Motor neuron (in vitro differentiated cells): ENCODE data around the gene OR3A1. TPM values are rescaled to one million over a fixed set of nuclear protein-coding genes. Genes with fewer than 3 reads are reported as not detected.
"Not testable (repeated sequence)": the region's sequence is repeated elsewhere in the genome, so short reads cannot be mapped to it uniquely, and the experiment has no call there.

Experiments
- ATAC-seq, 8 experiments: fragments of 200-7000 bp; cut with Tn5 transposase; replicated peaks in 6 of 8; 2 replicates each; pipeline ENCODE4 v1.8.0; 2021; ENCODE audit warnings: mild to moderate bottlenecking in 8 of 8, moderate library complexity in 8 of 8
- H3K27ac ChIP-seq, 2 donors: fragments of 250-450 bp; sonication (Bioruptor Pico); 2 replicates each; pipeline ENCODE4 v1.9.0; 2021; ENCODE audit warnings: antibody characterized with exemption in 2 of 2, mild to moderate bottlenecking in 2 of 2, moderate library complexity in 1 of 2
- H3K4me1 ChIP-seq, 2 donors: fragments of 250-450 bp; sonication (Bioruptor Pico); replicated peaks in 1 of 2; 2 replicates each; pipeline ENCODE4 v1.6.1; 2021; ENCODE audit warnings: antibody characterized with exemption in 2 of 2, mild to moderate bottlenecking in 2 of 2, moderate library complexity in 1 of 2
- H3K4me3 ChIP-seq, 5 donors: fragments of 250-450 bp; sonication (Bioruptor Pico); 2 replicates each; pipeline ENCODE4 v1.9.0; 2021; ENCODE audit warnings: antibody characterized with exemption in 5 of 5, mild to moderate bottlenecking in 5 of 5, moderate library complexity in 4 of 5
- WGBS, 10 experiments: fragments of 450-650 bp; shearing (Covaris generic); methylation state at CpG; one replicate each; pipeline ENCODE4 v1.0.0; 2022; 5-methylcytosine and 5-hydroxymethylcytosine counted together
- in situ Hi-C, 9 experiments: fragments of 400-800 bp; cut with MboI; loops; one replicate each; pipeline ENCODE4 v1.15.0; 2021; ENCODE audit warnings: low sequenced_read_pairs in 9 of 9, low pct_unique_long_range_greater_than_20kb in 2 of 9; ENCODE audit not compliant: unreplicated experiment in 9 of 9
- total RNA-seq, 8 experiments: library from RNA; unstranded; fragments of 300-600 nt; gene quantifications; 2 replicates each; pipeline versions ENCODE4 v1.2.3 to v1.2.4, GENCODE V29; 2022

The OR3A1 gene
- total RNA-seq, 8 experiments from 2014 or later = 0.21 TPM; not detected in 7

GRCh38 chr17:3249013-3249412 lies 49.1 kb downstream of the OR3A1 start:
- no CpG with 5 or more reads among the region's 2 CpGs for WGBS, 10 experiments
- H3K27ac ChIP-seq, in situ Hi-C loops, H3K4me3 ChIP-seq, H3K4me1 ChIP-seq: not testable (repeated sequence)
- ATAC-seq = peak in 3 of 8 experiments; percentile 25 to 99 (median 99)

- in situ Hi-C loops, H3K27ac ChIP-seq, ATAC-seq, H3K4me1 ChIP-seq, H3K4me3 ChIP-seq: not testable (repeated sequence)
- 20% methylated on average over 1 of the region's 1 CpG; no CpG with 5 or more reads in 9 of the 10 experiments for WGBS, 10 experiments
These were observed 53.3 kb downstream of the OR3A1 start for GRCh38 chr17:3244841-3245240.

GRCh38 chr17:3241044-3241443 lies 57.1 kb downstream of the OR3A1 start:
- H3K4me3 ChIP-seq, in situ Hi-C loops, H3K27ac ChIP-seq, ATAC-seq, H3K4me1 ChIP-seq: not testable (repeated sequence)
- no CpG with 5 or more reads among the region's 1 CpG for WGBS, 10 experiments

Other genes starting within 250 kb of the OR3A1 start
- 1 to 10 TPM in 1 of 8 experiments, under 1 TPM in 3, not detected in 4; 0.21 to 1.1 (median 0.36) TPM for gene OR1D5, start 234.8 kb downstream of the OR3A1 start, total RNA-seq
- gene OR1D2, start 193.9 kb downstream of the OR3A1 start, total RNA-seq = under 1 TPM in 6 of 8 experiments, not detected in 2; 0.09 to 0.71 (median 0.19) TPM
- gene OR1G1, start 170.8 kb downstream of the OR3A1 start, total RNA-seq = 1 to 10 TPM in 1 of 8 experiments, under 1 TPM in 1, not detected in 6; 0.47 to 1.1 TPM
- under 1 TPM in 1 of 8 experiments, not detected in 7; 0.52 TPM for gene OR1A2, start 100.8 kb downstream of the OR3A1 start, total RNA-seq
- gene OR1A1, start 90.7 kb downstream of the OR3A1 start, total RNA-seq = under 1 TPM in 5 of 8 experiments, not detected in 3; 0.10 to 0.59 (median 0.38) TPM
- gene OR3A2, start 87.9 kb upstream of the OR3A1 start, total RNA-seq = 1 to 10 TPM in 1 of 8 experiments, under 1 TPM in 2, not detected in 5; 0.46 to 1.1 (median 0.62) TPM
- under 1 TPM in 3 of 8 experiments, not detected in 5; 0.25 to 0.33 (median 0.27) TPM for gene OR1E1, start 100.0 kb upstream of the OR3A1 start, total RNA-seq
- gene OR3A3, start 113.0 kb upstream of the OR3A1 start, total RNA-seq = under 1 TPM in 5 of 8 experiments, not detected in 3; 0.10 to 0.47 (median 0.14) TPM
- gene OR1E2, start 135.5 kb upstream of the OR3A1 start, total RNA-seq = 1 to 10 TPM in 1 of 8 experiments, not detected in 7; 1.2 TPM
- gene SPATA22, start 173.5 kb upstream of the OR3A1 start, total RNA-seq = 1 to 10 TPM in 1 of 8 experiments, under 1 TPM in 3, not detected in 4; 0.19 to 1.7 (median 0.72) TPM
- 10 to 100 TPM in 2 of 8 experiments, under 1 TPM in 4, not detected in 2; 0.05 to 35.9 (median 0.46) TPM for gene ASPA, start 177.6 kb upstream of the OR3A1 start, total RNA-seq